RWPE1 (cell line): ENCODE results near the gene SAPCD1.
A peak's percentile ranks its signal among the peaks of the same experiment; 100 is the strongest.

Source experiments
- CTCF ChIA-PET: fragments of 350-600 bp; sonication (Branson Sonifier 250); formaldehyde crosslinking; extraction: SDS; loops from one replicate; lab custom pipeline; 2021; lab: Yijun Ruan, JAX
- POLR2A ChIA-PET: fragments of 400-600 bp; formaldehyde crosslinking; extraction: SDS; loops from one replicate; lab custom pipeline; 2020; ENCODE audit warnings: antibody characterized with exemption; ENCODE audit not compliant: low non-redundant PET; lab: Yijun Ruan, JAX
- DNase-seq: peaks from one replicate; pipeline ENCODE4 v3.0.0; 2012; ENCODE audit warnings: low spot score
- H3K27ac ChIP-seq: fragments of 450-650 bp; 2 replicates; pipeline ENCODE4 v1.5.1; 2017
- TF ChIP-seq, protein P1 (sequence below): fragments of 450-650 bp; conservative IDR thresholded peaks from 2 replicates; pipeline ENCODE4 v1.5.1; 2017; ENCODE audit warnings: low read depth, mild to moderate bottlenecking

The SAPCD1 gene

DNA sequence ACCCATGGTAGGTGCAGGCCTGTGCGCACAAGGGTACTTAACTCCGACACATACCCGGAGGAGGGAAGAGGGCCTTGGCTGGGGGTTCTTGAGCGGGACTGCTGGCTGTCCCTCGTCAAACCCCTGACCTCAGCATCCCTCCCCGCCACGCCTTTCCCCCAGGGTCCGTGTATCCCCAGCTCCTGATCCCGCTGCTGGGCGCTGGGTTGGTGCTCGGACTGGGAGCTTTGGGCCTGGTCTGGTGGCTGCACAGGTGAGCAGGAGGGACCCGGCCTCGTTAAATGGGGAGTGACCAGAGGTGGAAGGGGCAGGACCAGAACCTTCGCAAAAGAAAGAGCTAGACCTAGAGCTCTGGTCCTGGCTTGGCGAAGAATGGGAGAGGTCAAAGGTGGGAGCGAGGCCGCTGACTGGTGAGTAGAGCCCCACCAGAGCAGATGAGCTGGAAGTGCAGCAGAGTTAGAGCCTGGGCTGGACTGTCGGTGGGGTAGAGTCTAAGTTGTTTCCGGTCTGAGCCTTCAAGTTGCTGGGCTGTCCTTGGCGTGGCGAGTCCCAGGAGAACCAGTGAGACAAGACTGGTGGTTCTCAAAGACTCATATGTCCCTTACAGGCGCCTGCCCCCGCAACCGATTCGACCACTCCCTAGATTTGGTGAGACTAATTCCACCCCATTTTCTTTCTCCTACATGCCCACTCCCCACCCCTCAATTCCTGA lies 38.3 kb upstream of the SAPCD1 start:
- TF ChIP-seq, protein P1, sequence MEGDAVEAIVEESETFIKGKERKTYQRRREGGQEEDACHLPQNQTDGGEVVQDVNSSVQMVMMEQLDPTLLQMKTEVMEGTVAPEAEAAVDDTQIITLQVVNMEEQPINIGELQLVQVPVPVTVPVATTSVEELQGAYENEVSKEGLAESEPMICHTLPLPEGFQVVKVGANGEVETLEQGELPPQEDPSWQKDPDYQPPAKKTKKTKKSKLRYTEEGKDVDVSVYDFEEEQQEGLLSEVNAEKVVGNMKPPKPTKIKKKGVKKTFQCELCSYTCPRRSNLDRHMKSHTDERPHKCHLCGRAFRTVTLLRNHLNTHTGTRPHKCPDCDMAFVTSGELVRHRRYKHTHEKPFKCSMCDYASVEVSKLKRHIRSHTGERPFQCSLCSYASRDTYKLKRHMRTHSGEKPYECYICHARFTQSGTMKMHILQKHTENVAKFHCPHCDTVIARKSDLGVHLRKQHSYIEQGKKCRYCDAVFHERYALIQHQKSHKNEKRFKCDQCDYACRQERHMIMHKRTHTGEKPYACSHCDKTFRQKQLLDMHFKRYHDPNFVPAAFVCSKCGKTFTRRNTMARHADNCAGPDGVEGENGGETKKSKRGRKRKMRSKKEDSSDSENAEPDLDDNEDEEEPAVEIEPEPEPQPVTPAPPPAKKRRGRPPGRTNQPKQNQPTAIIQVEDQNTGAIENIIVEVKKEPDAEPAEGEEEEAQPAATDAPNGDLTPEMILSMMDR = no peak
- DNase-seq = no peak
- POLR2A ChIA-PET = no interaction called here
- no peak overlapping the region for H3K27ac ChIP-seq
- CTCF ChIA-PET = interaction anchor here (0.5 to 1.1 kb wide), 3 partner anchors 46 to 220 kb away, joined by 3 to 5 read pairs (median 3); no protein-coding TSS in a partner anchor

DNA sequence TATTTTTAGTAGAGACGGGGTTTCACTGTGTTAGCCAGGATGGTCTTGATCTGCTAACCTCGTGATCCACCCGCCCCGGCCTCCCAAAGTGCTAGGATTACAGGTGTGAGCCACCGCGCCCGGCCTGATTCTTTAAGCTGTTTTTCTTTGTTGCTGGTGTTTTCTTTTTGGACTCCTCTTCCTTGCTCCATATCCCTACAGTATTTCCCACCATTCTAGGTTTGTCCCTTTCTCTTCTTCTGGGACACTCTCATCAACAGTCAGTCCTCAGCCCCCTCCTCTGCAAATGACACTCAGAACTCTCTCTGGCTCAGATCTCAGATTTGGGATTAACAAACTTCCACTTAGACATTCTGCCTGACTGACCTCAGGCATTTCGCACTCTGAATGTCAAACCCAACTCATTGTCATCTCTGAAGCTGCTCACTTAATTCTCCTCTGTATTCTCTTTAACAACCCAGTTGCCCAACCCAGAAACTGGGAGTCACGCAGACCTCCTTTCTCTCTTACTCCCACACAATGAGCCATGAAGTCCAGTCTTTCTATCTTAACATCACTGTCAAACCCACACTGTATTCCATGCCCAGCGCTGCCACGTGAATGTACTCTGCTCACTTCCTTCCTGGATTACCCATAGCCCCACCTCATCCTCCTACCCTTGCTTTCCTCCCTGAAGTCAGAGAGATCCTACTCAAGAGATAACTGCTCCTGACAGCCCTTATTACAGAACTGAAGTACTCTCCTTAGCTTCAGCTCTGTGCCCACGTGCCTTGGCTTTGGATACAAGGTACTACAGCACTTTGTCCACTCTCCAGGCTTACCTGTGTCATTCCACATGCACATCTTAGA lies 36.7 kb upstream of the SAPCD1 start:
- no peak for DNase-seq
- ChIA-PET POLR2A (no interaction called here), CTCF (interaction anchor here (0.7 kb wide), 1 partner anchor 22 kb away, joined by 5 read pairs; no protein-coding TSS in a partner anchor)
- TF ChIP-seq, protein P1 = no peak
- H3K27ac ChIP-seq = no peak overlapping the region

DNA sequence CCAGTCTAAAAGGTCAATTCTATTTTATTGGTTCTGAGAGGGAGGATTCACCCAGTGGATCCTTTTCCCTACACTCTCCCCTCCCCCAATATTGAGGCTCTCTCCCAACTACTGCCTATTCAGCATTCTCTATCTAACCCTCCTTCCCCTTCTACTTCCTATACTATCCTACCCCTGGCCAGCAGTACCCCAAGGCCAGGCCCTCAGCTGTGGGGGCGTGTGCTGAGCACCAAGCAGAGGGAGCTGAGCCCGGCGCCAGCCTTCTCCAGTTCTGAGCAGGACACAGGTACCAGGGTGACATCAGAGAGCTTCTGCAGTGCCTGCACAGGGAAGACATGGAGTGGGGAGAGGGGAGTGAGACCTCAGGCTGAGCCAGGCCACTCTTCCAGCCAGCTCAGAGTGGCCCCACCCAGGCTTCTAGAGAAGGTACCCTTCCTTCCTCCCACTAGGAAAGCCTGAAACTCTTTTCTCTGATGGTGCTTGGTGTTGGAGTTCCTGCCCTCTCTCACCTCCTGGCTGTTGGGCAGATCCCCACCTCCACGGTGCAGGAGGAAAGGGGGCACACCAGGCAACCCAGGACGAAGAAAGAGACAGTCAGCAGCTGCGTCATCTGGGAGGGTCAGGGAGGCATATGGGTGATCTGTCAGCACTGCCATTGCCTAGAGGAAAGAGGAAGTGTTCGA lies 35.3 kb upstream of the SAPCD1 start:
- ChIA-PET CTCF (no interaction called here), POLR2A (no interaction called here)
- peak overlapping the region; percentile 25 for H3K27ac ChIP-seq
- no peak for DNase-seq
- TF ChIP-seq, protein P1 = no peak

DNA sequence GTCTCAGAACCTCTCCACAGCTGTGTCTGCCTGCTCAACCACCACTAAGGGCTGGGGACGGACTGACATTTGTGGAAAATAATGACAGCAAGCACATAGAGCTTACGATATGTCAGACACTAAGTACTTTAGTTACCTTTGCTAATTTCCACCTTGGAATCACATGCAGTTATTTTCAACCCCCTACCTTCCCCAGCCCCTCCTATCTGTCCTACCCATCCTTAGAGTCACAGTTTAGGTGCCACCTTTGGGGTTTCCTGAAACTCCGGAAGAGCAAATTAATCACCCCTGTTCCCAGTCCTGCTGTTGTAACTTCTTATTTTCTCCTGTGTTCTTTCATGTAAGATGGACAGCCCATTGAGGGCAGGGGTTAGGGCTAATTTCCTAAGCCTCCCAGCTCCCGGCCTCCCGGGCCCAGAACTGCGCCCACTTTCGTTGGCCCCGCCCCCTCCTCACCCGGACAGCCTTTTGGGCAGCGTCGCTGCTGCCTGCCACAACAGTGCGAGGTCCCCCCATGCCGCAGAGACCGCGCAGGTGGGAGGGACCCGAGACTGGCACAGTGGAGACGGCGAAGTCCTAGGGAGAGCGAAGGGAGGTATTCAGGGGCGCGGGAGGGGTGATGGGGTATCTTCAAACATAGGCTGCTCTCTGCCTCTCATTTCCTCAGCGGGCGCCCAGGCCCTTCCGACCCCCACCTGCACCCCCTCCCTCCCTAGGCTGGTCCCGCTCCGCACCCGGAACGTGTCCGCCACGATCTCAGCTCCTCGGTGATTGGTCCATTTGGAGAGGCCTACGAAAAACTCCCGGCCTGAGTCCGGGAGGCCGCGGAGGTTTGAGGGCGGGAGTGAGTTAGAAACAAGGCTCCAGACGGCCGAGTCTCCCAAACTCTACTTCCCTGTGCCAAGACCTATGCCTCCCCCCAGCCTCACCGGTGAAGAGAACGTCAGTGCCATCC lies 34.5 kb upstream of the SAPCD1 start:
- no peak for DNase-seq
- H3K27ac ChIP-seq = peak overlapping the region; percentile 94
- TF ChIP-seq, protein P1 = no peak
- ChIA-PET CTCF (interaction anchor here (0.5 to 0.6 kb wide), 2 partner anchors 19 to 47 kb away, joined by 4 read pairs; partner anchors contain the start of gene LY6G5C), POLR2A (no interaction called here)

DNA sequence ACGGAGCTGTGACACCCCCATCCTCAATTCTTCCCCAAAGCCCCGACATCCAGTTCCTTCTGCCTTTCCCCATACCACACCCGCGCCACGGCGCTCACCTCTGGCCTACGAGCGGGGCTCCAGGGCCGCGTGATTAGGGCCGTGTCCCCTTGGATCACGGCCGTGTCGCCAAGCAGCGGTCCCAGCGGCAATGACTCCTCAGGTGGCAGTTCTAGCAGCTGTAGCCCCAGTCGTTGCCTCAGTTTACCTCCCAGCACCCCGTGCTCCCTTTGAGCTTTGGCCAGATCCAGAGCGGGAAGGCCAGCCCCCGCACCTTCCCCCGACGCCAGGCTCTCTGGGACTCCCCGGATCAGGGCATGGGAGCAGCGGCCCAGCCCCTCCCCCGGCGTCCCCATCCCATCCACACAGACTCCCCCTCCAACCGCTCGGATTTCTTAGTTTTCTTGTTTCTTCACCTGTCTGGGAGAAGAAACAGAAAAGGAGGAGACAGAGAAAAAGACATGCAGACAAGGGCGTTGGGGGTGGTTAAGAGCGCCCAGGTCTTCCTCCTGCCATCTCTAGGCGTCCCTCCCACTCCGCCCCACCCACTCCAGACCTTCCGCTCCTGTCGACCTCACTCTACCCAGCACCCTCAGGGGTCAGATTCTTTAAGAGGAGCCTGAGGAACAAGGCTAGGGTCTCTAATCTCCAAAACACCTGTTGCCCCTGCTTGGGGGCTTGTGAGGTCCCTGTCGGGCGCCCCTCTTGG lies 33.5 kb upstream of the SAPCD1 start, which contains the start of gene DDAH2:
Gene DDAH2 (minus strand): TSS at position 533 of the 748 bp plus-strand sequence. CDS start 138 bp downstream, at position 395.
- TF ChIP-seq, protein P1 = peak; percentile 84
- H3K27ac ChIP-seq = peak within 1 kb of the TSS; percentile 94
- DNase-seq = no peak
- POLR2A ChIA-PET = interaction anchor here (0.6 to 1.1 kb wide), 2 partner anchors 18 to 42 kb away, joined by 4 to 7 read pairs; no protein-coding TSS in a partner anchor
- CTCF ChIA-PET = interaction anchor here (0.5 to 1.4 kb wide), 11 partner anchors 11 to 135 kb away, joined by 3 to 8 read pairs (median 4); partner anchors contain the start of genes LY6G5C and LY6G6F
